CD14-positive monocyte (primary cell): ENCODE data around the gene AGTPBP1. TPM values are rescaled to one million over a fixed set of nuclear protein-coding genes. Genes with fewer than 3 reads are reported as not detected.

ENCODE experiments used
- DNase-seq, 3 donors: peaks; one replicate each; pipeline ENCODE4 v3.0.0-alpha.2; 2011 to 2022
- H2AFZ ChIP-seq: 2 replicates; pipeline ENCODE4 v1.6.0; 2012; ENCODE audit warnings: mild to moderate bottlenecking, low read depth, low read length, inconsistent platforms; ENCODE audit not compliant: insufficient read depth, poor library complexity, severe bottlenecking
- H3K27ac ChIP-seq, 2 donors: 1 replicate in 1 of 2; 2 replicates in 1 of 2; pipeline ENCODE4 v1.5.1; 2012 to 2013; ENCODE audit warnings: low read length in 2 of 2, control low read depth in 1 of 2, inconsistent platforms in 1 of 2, low read depth in 1 of 2, mild to moderate bottlenecking in 1 of 2
- H3K27me3 ChIP-seq, 2 donors: one replicate each; pipeline versions ENCODE4 v1.6.0 to v1.6.1; 2011 to 2013; ENCODE audit warnings: low read length in 2 of 2; ENCODE audit not compliant: control insufficient read depth in 2 of 2, insufficient read depth in 2 of 2
- H3K36me3 ChIP-seq, 2 donors: replicated peaks in 1 of 2; 1 replicate in 1 of 2; 2 replicates in 1 of 2; pipeline versions ENCODE4 v1.5.1 to v1.6.1; 2012 to 2013; ENCODE audit warnings: low read length in 2 of 2, control low read depth in 1 of 2, inconsistent platforms in 1 of 2, mild to moderate bottlenecking in 1 of 2; ENCODE audit not compliant: insufficient read depth in 2 of 2, control insufficient read depth in 1 of 2
- H3K4me1 ChIP-seq, 2 donors: 1 replicate in 1 of 2; 2 replicates in 1 of 2; pipeline versions ENCODE4 v1.5.1 to v1.6.1; 2012 to 2013; ENCODE audit warnings: low read length in 2 of 2, control low read depth in 1 of 2, inconsistent platforms in 1 of 2, mild to moderate bottlenecking in 1 of 2, moderate library complexity in 1 of 2; ENCODE audit not compliant: insufficient read depth in 2 of 2, control insufficient read depth in 1 of 2
- H3K4me2 ChIP-seq: replicated peaks from 2 replicates; pipeline ENCODE3; 2012; ENCODE audit warnings: low read length, moderate library complexity, mild to moderate bottlenecking; ENCODE audit not compliant: poor library complexity, severe bottlenecking; ENCODE audit errors: extremely low read depth
- H3K4me3 ChIP-seq, 3 experiments: fragments of 200-600 bp in 1 of 3; sonication (generic) in 1 of 3; replicated peaks in 1 of 3; 1 replicate in 2 of 3; 2 replicates in 1 of 3; pipeline ENCODE4 v1.5.1; 2011 to 2013; ENCODE audit warnings: low read length in 3 of 3, mild to moderate bottlenecking in 3 of 3, control low read depth in 2 of 3, low read depth in 2 of 3, inconsistent platforms in 1 of 3, moderate library complexity in 1 of 3
- H3K79me2 ChIP-seq: 2 replicates; pipeline ENCODE4 v1.6.0; 2012; ENCODE audit warnings: mild to moderate bottlenecking, control low read depth, inconsistent platforms, low read length, moderate library complexity; ENCODE audit not compliant: insufficient read depth
- H3K9ac ChIP-seq: 2 replicates; pipeline ENCODE4 v1.6.0; 2017; ENCODE audit warnings: low read length, mild to moderate bottlenecking; ENCODE audit not compliant: insufficient read depth, poor library complexity, severe bottlenecking
- H3K9me3 ChIP-seq, 2 donors: replicated peaks in 1 of 2; 1 replicate in 1 of 2; 2 replicates in 1 of 2; pipeline versions ENCODE4 v1.5.1 to v1.6.1; 2012 to 2013; ENCODE audit warnings: low read length in 2 of 2, control low read depth in 1 of 2; ENCODE audit not compliant: control insufficient read depth in 1 of 2, insufficient read depth in 1 of 2
- H4K20me1 ChIP-seq: 2 replicates; pipeline ENCODE4 v1.6.0; 2012; ENCODE audit warnings: mild to moderate bottlenecking, low read length, control low read depth, moderate library complexity; ENCODE audit not compliant: insufficient read depth
- H3K27ac Mint-ChIP-seq, 7 donors: one replicate each; pipeline ENCODE4 v1.8.0; 2020; ENCODE audit warnings: mild to moderate bottlenecking in 7 of 7, mixed read lengths in 7 of 7, moderate library complexity in 6 of 7, inconsistent platforms in 2 of 7
- H3K27me3 Mint-ChIP-seq, 3 donors: one replicate each; pipeline ENCODE4 v1.8.0; 2021 to 2022; ENCODE audit warnings: low read depth in 3 of 3, mild to moderate bottlenecking in 3 of 3, mixed read lengths in 3 of 3, moderate library complexity in 3 of 3, inconsistent platforms in 1 of 3
- H3K36me3 Mint-ChIP-seq, 2 donors: one replicate each; pipeline ENCODE4 v1.8.0; 2020; ENCODE audit warnings: mixed read lengths in 2 of 2, inconsistent platforms in 1 of 2, mild to moderate bottlenecking in 1 of 2
- H3K4me1 Mint-ChIP-seq: one replicate; pipeline ENCODE4 v1.8.0; 2020; ENCODE audit warnings: mild to moderate bottlenecking, mixed read lengths
- H3K4me3 Mint-ChIP-seq, 2 donors: one replicate each; pipeline ENCODE4 v1.8.0; 2020; ENCODE audit warnings: mild to moderate bottlenecking in 2 of 2, mixed read lengths in 2 of 2, moderate library complexity in 1 of 2
- H3K9me3 Mint-ChIP-seq, 7 donors: one replicate each; pipeline ENCODE4 v1.8.0; 2020 to 2022; ENCODE audit warnings: mixed read lengths in 7 of 7, mild to moderate bottlenecking in 6 of 7, moderate library complexity in 6 of 7, inconsistent platforms in 2 of 7
- WGBS: methylation state at CpG from one replicate; pipeline ENCODE4 v1.1.5; 2013; ENCODE audit warnings: missing lambda C conversion rate; ENCODE audit not compliant: insufficient coverage; 5-methylcytosine and 5-hydroxymethylcytosine counted together
- intact Hi-C, 2 donors: fragments of 100-400 bp; cut with micrococcal nuclease; formaldehyde crosslinking; loops; one replicate each; pipeline versions ENCODE4 v1.15.0 to v1.15.1; 2023
- polyA plus RNA-seq, 3 donors: library from polyadenylated mRNA; depleted of rRNA in 1 of 3; unstranded in 2 of 3; stranded (reverse) in 1 of 3; fragments of 300-500 nt in 2 of 3; fragments of >200 nt in 1 of 3; fragmentation: Illumina TruSeq in 2 of 3; gene quantifications; 1 replicate in 2 of 3; 2 replicates in 1 of 3; pipeline ENCODE4 v1.2.3, GENCODE V29; 2012 to 2021
- TF ChIP-seq, protein P1 (sequence below): fragments of 200-600 bp; IDR thresholded peaks from one replicate; pipeline ENCODE4 v1.8.0; 2022; ENCODE audit warnings: antibody characterized with exemption, mild to moderate bottlenecking

AGTPBP1 gene
- polyA plus RNA-seq, 3 donors, result 55.6 to 90.3 (median 77.0) TPM

GRCh38 chr9:85536514-85536913 is 205.2 kb downstream of the AGTPBP1 start:
- intact Hi-C loops, result no loop called here
- no peaks in the 10 kb centered on the region for H3K36me3 Mint-ChIP-seq
- H3K9me3 Mint-ChIP-seq, result peaks cover 0 to 3% (median 0%) of the 10 kb centered on the region in 7 donors
- no peak overlapping the region for H3K4me3 Mint-ChIP-seq
- Histone ChIP-seq H3K4me2 (no peak overlapping the region), H3K27ac (no peak overlapping the region), H3K4me3 (no peak overlapping the region), H3K27me3 (no peaks in the 10 kb centered on the region), H3K4me1 (peaks cover 38 to 48% of the 10 kb centered on the region in 2 donors), H3K9ac (no peak overlapping the region), H4K20me1 (no peaks in the 10 kb centered on the region), H2AFZ (no peak overlapping the region), H3K36me3 (no peaks in the 10 kb centered on the region), H3K79me2 (no peaks in the 10 kb centered on the region), H3K9me3 (no peaks in the 10 kb centered on the region)
- 93% methylated on average over 3 of the region's 6 CpGs for WGBS
- no peak overlapping the region for H3K27ac Mint-ChIP-seq
- DNase-seq, result no peak
- H3K27me3 Mint-ChIP-seq, result peaks cover 0 to 2% (median 0%) of the 10 kb centered on the region in 3 donors
- TF ChIP-seq, protein P1, sequence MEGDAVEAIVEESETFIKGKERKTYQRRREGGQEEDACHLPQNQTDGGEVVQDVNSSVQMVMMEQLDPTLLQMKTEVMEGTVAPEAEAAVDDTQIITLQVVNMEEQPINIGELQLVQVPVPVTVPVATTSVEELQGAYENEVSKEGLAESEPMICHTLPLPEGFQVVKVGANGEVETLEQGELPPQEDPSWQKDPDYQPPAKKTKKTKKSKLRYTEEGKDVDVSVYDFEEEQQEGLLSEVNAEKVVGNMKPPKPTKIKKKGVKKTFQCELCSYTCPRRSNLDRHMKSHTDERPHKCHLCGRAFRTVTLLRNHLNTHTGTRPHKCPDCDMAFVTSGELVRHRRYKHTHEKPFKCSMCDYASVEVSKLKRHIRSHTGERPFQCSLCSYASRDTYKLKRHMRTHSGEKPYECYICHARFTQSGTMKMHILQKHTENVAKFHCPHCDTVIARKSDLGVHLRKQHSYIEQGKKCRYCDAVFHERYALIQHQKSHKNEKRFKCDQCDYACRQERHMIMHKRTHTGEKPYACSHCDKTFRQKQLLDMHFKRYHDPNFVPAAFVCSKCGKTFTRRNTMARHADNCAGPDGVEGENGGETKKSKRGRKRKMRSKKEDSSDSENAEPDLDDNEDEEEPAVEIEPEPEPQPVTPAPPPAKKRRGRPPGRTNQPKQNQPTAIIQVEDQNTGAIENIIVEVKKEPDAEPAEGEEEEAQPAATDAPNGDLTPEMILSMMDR, result no peak
- peaks cover 33% of the 10 kb centered on the region for H3K4me1 Mint-ChIP-seq

GRCh38 chr9:85536076-85536475 is 205.7 kb downstream of the AGTPBP1 start:
- Mint-ChIP-seq H3K4me1 (peaks cover 33% of the 10 kb centered on the region), H3K27ac (no peak overlapping the region), H3K9me3 (peaks cover 0 to 3% (median 0%) of the 10 kb centered on the region in 7 donors), H3K27me3 (peaks cover 0 to 2% (median 0%) of the 10 kb centered on the region in 3 donors), H3K4me3 (no peak overlapping the region), H3K36me3 (no peaks in the 10 kb centered on the region)
- peaks cover 38 to 49% of the 10 kb centered on the region in 2 donors for H3K4me1 ChIP-seq
- no peak overlapping the region for H3K4me3 ChIP-seq
- H3K79me2 ChIP-seq, result no peaks in the 10 kb centered on the region
- TF ChIP-seq, protein P1, result no peak
- H3K27ac ChIP-seq, result no peak overlapping the region
- H4K20me1 ChIP-seq, result no peaks in the 10 kb centered on the region
- H3K9me3 ChIP-seq, result no peaks in the 10 kb centered on the region
- DNase-seq, result no peak
- intact Hi-C loops, result no loop called here
- no peak overlapping the region for H2AFZ ChIP-seq
- H3K9ac ChIP-seq, result no peak overlapping the region
- H3K4me2 ChIP-seq, result no peak overlapping the region
- WGBS, result 100% methylated on average over 2 of the region's 2 CpGs
- no peaks in the 10 kb centered on the region for H3K27me3 ChIP-seq
- H3K36me3 ChIP-seq, result no peaks in the 10 kb centered on the region
